Small intestine (tissue), 7 donors: ENCODE measurements around the gene MTMR10. TPM values are rescaled to one million over a fixed set of nuclear protein-coding genes. Genes with fewer than 3 reads are reported as not detected.

Source experiments
- DNase-seq, 2 donors: peaks; one replicate each; pipeline versions ENCODE4 v3.0.0 to v3.0.0-alpha.2; 2013
- FAIRE-seq: peaks from 2 replicates; lab custom pipeline; 2012; peaks lifted over from hg19 to GRCh38; lab: Jason Lieb, UNC
- H3K27ac ChIP-seq, 3 donors: one replicate each; pipeline ENCODE4 v1.5.1; 2013; ENCODE audit warnings: low read length in 2 of 3, mild to moderate bottlenecking in 2 of 3, control low read depth in 1 of 3, inconsistent platforms in 1 of 3, low read depth in 1 of 3, moderate library complexity in 1 of 3
- H3K27me3 ChIP-seq, 3 donors: one replicate each; pipeline ENCODE4 v1.6.1; 2013; ENCODE audit warnings: low read length in 3 of 3, inconsistent platforms in 1 of 3; ENCODE audit not compliant: control insufficient read depth in 3 of 3, insufficient read depth in 3 of 3
- H3K36me3 ChIP-seq, 3 donors: one replicate each; pipeline ENCODE4 v1.6.1; 2013; ENCODE audit warnings: low read length in 3 of 3, inconsistent platforms in 1 of 3, low read depth in 1 of 3, mild to moderate bottlenecking in 1 of 3, moderate library complexity in 1 of 3; ENCODE audit not compliant: control insufficient read depth in 3 of 3, insufficient read depth in 2 of 3
- H3K4me1 ChIP-seq, 3 donors: one replicate each; pipeline ENCODE4 v1.6.1; 2013; ENCODE audit warnings: low read length in 2 of 3, inconsistent platforms in 1 of 3, low read depth in 1 of 3, mild to moderate bottlenecking in 1 of 3, moderate library complexity in 1 of 3; ENCODE audit not compliant: control insufficient read depth in 3 of 3, insufficient read depth in 2 of 3
- H3K4me3 ChIP-seq, 3 donors: one replicate each; pipeline ENCODE4 v1.5.1; 2013; ENCODE audit warnings: low read length in 3 of 3, control low read depth in 1 of 3, inconsistent platforms in 1 of 3, low read depth in 1 of 3, mild to moderate bottlenecking in 1 of 3, moderate library complexity in 1 of 3
- H3K9me3 ChIP-seq, 2 donors: one replicate each; pipeline ENCODE4 v1.6.1; 2013; ENCODE audit warnings: low read depth in 1 of 2, low read length in 1 of 2; ENCODE audit not compliant: control insufficient read depth in 2 of 2, insufficient read depth in 1 of 2
- WGBS, 3 donors: extraction: QIAGEN DNeasy Blood & Tissue Kit; methylation state at CpG; one replicate each; pipeline ENCODE4 v1.1.7; 2013; 5-methylcytosine and 5-hydroxymethylcytosine counted together
- polyA plus RNA-seq, 4 donors: library from polyadenylated mRNA; stranded (reverse) in 3 of 4; unstranded in 1 of 4; fragments of 200-250 nt in 3 of 4; fragments of 120-200 nt in 1 of 4; gene quantifications; one replicate each; pipeline versions ENCODE4 v1.2.1 to v1.2.3, GENCODE V29; 2013
- donor health status: healthy with polysubstance abuse.
- donor health status: control.
- donor health status: control.
- donor health status: Bipolar disorder and iron deficiency.
- donor health status: healthy.

Gene MTMR10
- polyA plus RNA-seq, 4 donors: 11.0 to 26.8 (median 21.8) TPM

DNA sequence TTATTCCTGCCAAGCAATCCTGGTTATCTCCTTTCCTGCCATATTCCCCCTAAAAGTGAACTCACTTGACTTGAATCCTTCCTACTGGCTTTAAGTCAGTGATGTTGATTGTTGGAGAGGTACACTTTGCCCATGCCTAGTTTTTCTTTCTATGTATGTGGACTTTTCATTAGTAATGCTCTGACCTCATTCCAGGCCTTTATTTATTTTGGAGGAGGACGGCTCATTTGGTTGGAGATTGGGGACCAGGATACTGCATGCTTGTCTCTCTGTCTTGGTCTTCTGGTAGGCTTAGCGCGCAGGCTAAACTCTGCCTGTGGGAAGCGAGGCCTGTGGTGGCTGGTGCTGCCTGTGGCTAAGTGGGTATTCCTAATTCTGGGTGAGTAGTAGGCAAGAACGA, 29.1 kb upstream of the MTMR10 start:
- Histone ChIP-seq H3K36me3 (no peaks in the 10 kb centered on the region), H3K4me1 (peaks cover 0 to 11% (median 0%) of the 10 kb centered on the region in 3 donors), H3K4me3 (no peak overlapping the region), H3K27me3 (no peaks in the 10 kb centered on the region), H3K27ac (no peak overlapping the region), H3K9me3 (no peaks in the 10 kb centered on the region)
- FAIRE-seq: no peak
- DNase-seq: no peak
- whole genome bisulfite sequencing, 3 donors: 79 to 89% (median 82%) methylated on average over 5 of the region's 5 CpGs

DNA sequence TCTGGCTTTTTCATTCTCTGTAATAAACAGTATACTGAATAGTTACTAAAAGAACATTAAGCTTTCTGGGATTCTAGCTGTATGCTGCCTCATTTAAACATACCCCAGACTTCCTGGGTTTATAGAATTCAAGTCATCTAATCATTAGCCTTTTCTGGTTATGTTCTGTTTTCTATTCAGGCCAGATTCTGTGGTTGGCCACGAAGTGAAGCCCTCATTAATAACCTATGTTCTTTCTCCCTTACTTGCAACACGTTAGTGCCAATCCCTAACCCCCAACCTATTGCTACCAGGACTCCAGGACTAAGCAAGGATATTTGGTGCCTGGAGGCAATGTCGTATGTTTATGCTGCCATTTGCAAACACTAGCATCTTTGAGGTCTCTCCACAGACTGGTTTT, 28.6 kb upstream of the MTMR10 start:
- no peak overlapping the region for H3K4me3 ChIP-seq
- no peak overlapping the region for H3K27ac ChIP-seq
- no peaks in the 10 kb centered on the region for H3K9me3 ChIP-seq
- FAIRE-seq (no peak), DNase-seq (no peak)
- no peaks in the 10 kb centered on the region for H3K36me3 ChIP-seq
- 83 to 86% (median 85%) methylated on average over 3 of the region's 3 CpGs for WGBS, 3 donors
- H3K27me3 ChIP-seq: no peaks in the 10 kb centered on the region
- H3K4me1 ChIP-seq: peaks cover 0 to 7% (median 0%) of the 10 kb centered on the region in 3 donors

DNA sequence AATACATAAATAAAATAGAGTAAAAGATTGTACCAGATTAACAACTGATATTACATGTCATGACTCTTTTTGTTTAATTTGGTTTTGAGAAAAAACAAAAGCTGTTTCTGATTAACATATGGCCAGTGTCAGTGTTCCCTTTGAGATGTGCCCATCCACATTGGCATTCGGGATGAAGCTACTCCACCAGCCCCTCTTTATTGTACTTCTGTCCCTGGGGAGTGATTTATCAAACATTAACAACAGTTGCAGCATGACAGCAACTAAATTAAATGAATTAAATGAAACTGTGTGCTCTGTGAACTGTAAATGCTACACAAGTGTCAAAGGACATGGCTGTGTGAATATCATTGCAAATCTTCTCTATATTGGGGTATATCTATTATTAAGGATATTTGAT, 25.9 kb upstream of the MTMR10 start:
- Histone ChIP-seq H3K27me3 (no peaks in the 10 kb centered on the region), H3K4me3 (no peak overlapping the region), H3K4me1 (no peaks in the 10 kb centered on the region), H3K9me3 (peaks cover 0 to 3% of the 10 kb centered on the region in 2 donors), H3K27ac (no peak overlapping the region), H3K36me3 (no peaks in the 10 kb centered on the region)
- DNase-seq (no peak), FAIRE-seq (no peak)
- WGBS, 3 donors: 62 to 85% (median 66%) methylated on average over 1 of the region's 1 CpG

DNA sequence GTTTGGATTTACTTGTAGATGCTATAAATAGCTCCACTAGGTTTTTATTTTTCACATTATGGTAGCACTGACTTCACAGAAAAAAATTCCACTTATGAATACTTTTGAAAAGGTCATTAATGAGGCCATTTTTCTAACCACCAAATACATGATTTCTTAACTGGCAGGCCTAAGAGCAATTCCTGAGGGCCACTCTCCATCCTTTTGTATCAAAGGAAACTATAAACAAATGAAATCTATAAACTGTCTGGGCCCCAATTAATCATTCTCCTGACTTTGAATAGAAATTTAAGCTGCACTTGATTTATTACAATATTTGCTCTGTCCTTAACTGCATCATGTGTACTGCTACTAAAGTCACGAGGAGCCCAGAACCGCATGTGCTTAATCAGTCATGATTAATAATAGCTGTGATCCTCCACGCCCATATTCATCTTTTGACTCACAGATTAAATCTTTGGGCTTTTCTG, 25.1 kb upstream of the MTMR10 start:
- Histone ChIP-seq H3K27ac (no peak overlapping the region), H3K4me1 (no peaks in the 10 kb centered on the region), H3K4me3 (no peak overlapping the region), H3K36me3 (no peaks in the 10 kb centered on the region), H3K27me3 (no peaks in the 10 kb centered on the region), H3K9me3 (peaks cover 0 to 7% of the 10 kb centered on the region in 2 donors)
- WGBS, 3 donors: 38 to 57% (median 56%) methylated on average over 3 of the region's 3 CpGs
- DNase-seq (no peak), FAIRE-seq (no peak)

DNA sequence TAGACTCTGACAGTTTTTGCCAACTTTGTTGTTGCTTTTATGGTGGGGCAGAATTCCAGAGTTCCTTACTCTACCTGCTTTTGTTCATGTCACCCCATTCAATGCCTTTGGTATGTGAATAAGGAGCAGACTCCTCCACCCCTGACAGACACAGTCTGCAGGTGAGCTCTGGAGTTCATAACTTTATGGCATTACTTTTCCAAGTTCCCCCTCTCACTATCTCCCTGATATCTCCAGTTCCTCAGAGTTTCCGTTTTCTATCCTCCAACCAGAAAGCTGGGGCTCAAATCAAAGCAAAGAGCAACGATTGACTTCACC, 23.1 kb upstream of the MTMR10 start:
- DNase-seq (no peak), FAIRE-seq (no peak)
- Histone ChIP-seq H3K4me3 (no peak overlapping the region), H3K36me3 (no peaks in the 10 kb centered on the region), H3K4me1 (no peaks in the 10 kb centered on the region), H3K9me3 (peaks cover 0 to 8% of the 10 kb centered on the region in 2 donors), H3K27me3 (no peaks in the 10 kb centered on the region), H3K27ac (no peak overlapping the region)
- 19 to 46% (median 35%) methylated on average over 2 of the region's 2 CpGs for WGBS, 3 donors

DNA sequence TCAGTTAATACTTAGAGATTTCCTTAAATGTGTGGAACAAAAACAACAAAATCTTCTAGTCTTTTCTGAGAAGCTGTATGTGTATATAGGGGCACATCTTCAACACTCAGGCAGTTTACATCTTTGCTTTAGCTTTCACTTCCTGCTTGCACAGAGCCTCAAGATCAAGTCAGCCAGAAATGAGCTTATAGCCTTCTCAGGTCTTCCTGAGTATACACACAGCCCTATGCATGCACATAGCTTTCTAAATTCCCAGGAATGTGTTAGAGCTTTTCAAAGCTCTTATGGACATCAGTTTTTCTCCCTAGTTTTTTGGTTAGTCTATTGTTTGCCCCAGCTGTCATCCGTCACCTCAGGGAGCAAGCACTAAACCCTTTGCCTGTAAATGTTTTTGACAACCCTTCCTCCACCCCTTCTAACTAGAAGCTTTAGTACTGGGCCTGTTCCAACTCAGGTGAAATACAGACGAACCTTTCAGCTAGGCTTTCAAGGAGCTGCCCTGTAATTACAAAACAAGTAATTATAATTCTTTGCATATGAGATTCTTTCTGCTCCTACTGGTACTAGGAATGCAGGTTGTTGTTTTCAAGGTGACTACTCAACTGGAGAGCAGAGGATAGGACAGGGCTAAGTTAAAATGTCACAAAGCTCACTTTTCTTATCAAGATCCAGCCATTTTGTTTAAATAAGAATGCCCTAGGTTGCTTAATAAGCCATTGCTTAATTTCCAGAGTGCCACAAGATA, 22.6 kb upstream of the MTMR10 start:
- H3K36me3 ChIP-seq: no peaks in the 10 kb centered on the region
- no peak overlapping the region for H3K4me3 ChIP-seq
- WGBS, 3 donors: 45 to 61% (median 60%) methylated on average over 2 of the region's 2 CpGs
- no peak for DNase-seq
- no peak for FAIRE-seq
- H3K27me3 ChIP-seq: no peaks in the 10 kb centered on the region
- peaks cover 0 to 8% of the 10 kb centered on the region in 2 donors for H3K9me3 ChIP-seq
- H3K27ac ChIP-seq: no peak overlapping the region
- no peaks in the 10 kb centered on the region for H3K4me1 ChIP-seq

DNA sequence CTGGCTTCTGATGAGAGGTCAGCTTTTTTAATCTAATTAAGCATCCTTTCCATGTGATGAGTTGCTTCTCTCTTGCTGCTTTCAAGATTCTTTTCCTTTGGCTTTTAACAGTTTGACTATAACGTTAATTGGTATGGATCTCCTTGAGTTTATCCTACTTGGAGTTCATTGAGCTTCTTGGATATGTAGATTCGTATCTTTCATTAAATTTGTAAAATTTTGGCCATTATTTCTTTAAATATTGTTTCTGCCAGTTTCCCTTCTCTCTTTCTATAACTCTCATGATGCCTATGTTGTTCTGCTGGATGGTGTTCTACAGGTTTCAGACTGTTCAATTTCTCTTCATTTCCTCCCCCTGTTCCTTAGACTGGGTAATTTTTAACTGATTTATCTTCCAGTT, 21.0 kb upstream of the MTMR10 start:
- Histone ChIP-seq H3K36me3 (no peaks in the 10 kb centered on the region), H3K4me1 (no peaks in the 10 kb centered on the region), H3K27ac (no peak overlapping the region), H3K4me3 (no peak overlapping the region), H3K9me3 (peaks cover 0 to 8% of the 10 kb centered on the region in 2 donors), H3K27me3 (no peaks in the 10 kb centered on the region)
- FAIRE-seq (no peak), DNase-seq (no peak)
- WGBS, 3 donors: 83 to 87% (median 86%) methylated on average over 2 of the region's 2 CpGs

DNA sequence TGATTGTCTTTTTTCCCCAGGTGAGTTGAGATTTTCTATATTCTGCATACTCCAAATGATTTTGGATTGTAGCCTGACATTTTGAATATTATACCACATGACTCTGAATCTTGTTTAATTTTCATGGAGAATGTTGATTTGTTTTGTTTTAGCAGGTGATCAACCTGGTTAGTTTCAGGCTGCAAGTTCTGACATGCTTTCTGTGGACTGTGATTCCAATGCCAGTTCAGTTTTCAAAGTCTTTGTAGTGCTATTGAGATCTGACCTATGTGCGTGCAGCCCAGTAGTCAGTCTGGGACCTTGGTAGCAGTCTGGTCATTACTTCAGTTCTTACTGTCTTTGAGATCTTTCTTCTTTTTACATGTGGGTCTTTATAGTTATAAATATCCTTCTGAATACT, 18.6 kb upstream of the MTMR10 start:
- Histone ChIP-seq H3K27ac (no peak overlapping the region), H3K4me1 (no peaks in the 10 kb centered on the region), H3K9me3 (peaks cover 0 to 8% of the 10 kb centered on the region in 2 donors), H3K27me3 (no peaks in the 10 kb centered on the region), H3K4me3 (no peak overlapping the region), H3K36me3 (no peaks in the 10 kb centered on the region)
- WGBS, 3 donors: 91 to 100% (median 98%) methylated on average over 1 of the region's 1 CpG
- DNase-seq (no peak), FAIRE-seq (no peak)

DNA sequence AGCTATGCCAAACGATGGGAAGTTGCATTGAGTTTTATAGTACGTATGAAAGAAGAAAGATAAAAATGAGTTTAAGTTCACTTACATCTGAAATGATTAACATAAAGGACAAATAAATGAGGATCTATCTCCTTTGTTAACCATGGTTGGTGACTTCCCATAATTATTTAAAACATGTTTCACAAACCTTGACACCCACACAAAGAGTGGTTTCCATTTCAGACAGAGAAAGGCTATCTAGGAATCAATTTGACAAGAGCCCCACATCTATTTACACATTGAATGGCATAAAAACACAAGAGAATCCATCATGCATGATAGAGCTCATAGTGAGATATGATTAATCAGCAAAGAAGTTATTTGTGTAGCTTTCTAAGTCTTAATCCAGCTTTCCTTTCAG, 14.2 kb upstream of the MTMR10 start:
- WGBS, 3 donors: 57 to 70% (median 65%) methylated on average over 2 of the region's 2 CpGs
- Histone ChIP-seq H3K27me3 (peaks cover 0 to 3% (median 1%) of the 10 kb centered on the region in 3 donors), H3K4me3 (no peak overlapping the region), H3K27ac (no peak overlapping the region), H3K4me1 (no peaks in the 10 kb centered on the region), H3K36me3 (no peaks in the 10 kb centered on the region), H3K9me3 (no peaks in the 10 kb centered on the region)
- DNase-seq (no peak), FAIRE-seq (no peak)
